ENCODE measurements around the gene GADD45B. TPM values are rescaled to one million over a fixed set of nuclear protein-coding genes. Genes with fewer than 3 reads are reported as not detected.
A peak's percentile ranks its signal among the peaks of the same experiment; 100 is the strongest.
"Not testable (repeated sequence)": the region's sequence is repeated elsewhere in the genome, so short reads cannot be mapped to it uniquely, and the experiment has no call there.

GADD45B gene
- total RNA-seq, 1 experiment from 2014 or later = 56.2 TPM

- ChIA-PET POLR2A (interaction anchor here (0.6 kb wide), 1 partner anchor 71 kb away, joined by 7 read pairs; no protein-coding TSS in a partner anchor), CTCF (no interaction called here)
- in situ Hi-C loops (cut with HindIII; ENCODE audit: low pct_unique_long_range_greater_than_20kb, low sequenced_read_pairs) = no loop called here
- BruUV-seq (replicated peaks) = no TSS peak
- Histone ChIP-seq H3K36me3 (ENCODE audit: control insufficient read depth, insufficient read depth, low read length) (peaks cover 5% of the 10 kb centered on the region), H3K27ac (ENCODE audit: low read length) (peak overlapping the region; percentile 85), H3K4me3 (ENCODE audit: low read depth in 2 of 2, low read length in 2 of 2) (peak overlapping the region; percentile 13 to 18), H3K27me3 (ENCODE audit: control insufficient read depth, insufficient read depth, low read length) (no peaks in the 10 kb centered on the region), H3K4me1 (ENCODE audit: control insufficient read depth, insufficient read depth, low read length) (peaks cover 13% of the 10 kb centered on the region), H3K9me3 (ENCODE audit: control insufficient read depth, insufficient read depth, low read depth, low read length) (no peaks in the 10 kb centered on the region)
- TF ChIP-seq SIN3A (IDR thresholded peaks at IDR 0.05; ENCODE audit: borderline replicate concordance, insufficient read depth, low read depth, low read length) (no peak), TCF7L2 (IDR thresholded peaks at IDR 0.05; ENCODE audit: low read depth, low read length) (no peak), CTCF (IDR thresholded peaks at IDR 0.05) (no peak)
- DNase-seq (ENCODE audit: low read depth, low spot score) (no peak), ATAC-seq (no peak)
- intact Hi-C loops (cut with micrococcal nuclease; ENCODE audit: unreplicated experiment) = no loop called here
Measured at GRCh38 chr19:2457394-2458037, 18.4 kb upstream of the GADD45B start.

- CTCF ChIA-PET = no interaction called here
- no peaks in the 10 kb centered on the region for H3K9me3 ChIP-seq (ENCODE audit: control insufficient read depth, insufficient read depth, low read depth, low read length)
- in situ Hi-C loops (cut with HindIII; ENCODE audit: low pct_unique_long_range_greater_than_20kb, low sequenced_read_pairs) = no loop called here
- ATAC-seq (no peak), DNase-seq (ENCODE audit: low read depth, low spot score) (no peak)
- no peaks in the 10 kb centered on the region for H3K27me3 ChIP-seq (ENCODE audit: control insufficient read depth, insufficient read depth, low read length)
- POLR2A ChIA-PET = no interaction called here
- no peak overlapping the region for H3K4me3 ChIP-seq (ENCODE audit: low read depth in 2 of 2, low read length in 2 of 2)
- BruUV-seq (replicated peaks) = no TSS peak
- intact Hi-C loops (cut with micrococcal nuclease; ENCODE audit: unreplicated experiment) = no loop called here
- no peak overlapping the region for H3K27ac ChIP-seq (ENCODE audit: low read length)
- H3K36me3 ChIP-seq (ENCODE audit: control insufficient read depth, insufficient read depth, low read length) = peaks cover 5% of the 10 kb centered on the region
- peaks cover 13% of the 10 kb centered on the region for H3K4me1 ChIP-seq (ENCODE audit: control insufficient read depth, insufficient read depth, low read length)
- TF ChIP-seq TCF7L2 (IDR thresholded peaks at IDR 0.05; ENCODE audit: low read depth, low read length) (no peak), SIN3A (IDR thresholded peaks at IDR 0.05; ENCODE audit: borderline replicate concordance, insufficient read depth, low read depth, low read length) (no peak), CTCF (IDR thresholded peaks at IDR 0.05) (no peak), POLR2AphosphoS5 (IDR thresholded peaks at IDR 0.05; ENCODE audit: low read depth, low read length) (no peak), REST (IDR thresholded peaks at IDR 0.05; ENCODE audit: insufficient read depth in 1 of 2, low read depth in 2 of 2, low read length in 1 of 2) (no peak)
Measured at GRCh38 chr19:2458054-2458453, 17.9 kb upstream of the GADD45B start.

GRCh38 chr19:2458776-2459175, 17.2 kb upstream of the GADD45B start:
- H3K27ac ChIP-seq (ENCODE audit: low read length); in situ Hi-C loops (cut with HindIII; ENCODE audit: low pct_unique_long_range_greater_than_20kb, low sequenced_read_pairs); H3K27me3 ChIP-seq (ENCODE audit: control insufficient read depth, insufficient read depth, low read length); POLR2A ChIA-PET; BruUV-seq (replicated peaks); DNase-seq (ENCODE audit: low read depth, low spot score); intact Hi-C loops (cut with micrococcal nuclease; ENCODE audit: unreplicated experiment); CTCF ChIA-PET; ATAC-seq; H3K4me3 ChIP-seq (ENCODE audit: low read depth in 2 of 2, low read length in 2 of 2); H3K9me3 ChIP-seq (ENCODE audit: control insufficient read depth, insufficient read depth, low read depth, low read length); H3K36me3 ChIP-seq (ENCODE audit: control insufficient read depth, insufficient read depth, low read length): not testable (repeated sequence)
- peaks cover 17% of the 10 kb centered on the region for H3K4me1 ChIP-seq (ENCODE audit: control insufficient read depth, insufficient read depth, low read length)

Measured in Panc1 (cell line).